K562 (cell line): ENCODE results near the gene PLEKHS1. TPM values are rescaled to one million over a fixed set of nuclear protein-coding genes. Genes with fewer than 3 reads are reported as not detected.

Experiments used
- NR2F6 ChIP-seq: fragments of 450-650 bp; formaldehyde crosslinking; IDR thresholded peaks from 2 replicates; pipeline ENCODE4 v1.4.0; 2020; ENCODE audit warnings: mild to moderate bottlenecking
- POLR2A ChIP-seq: fragments of 450-650 bp; conservative IDR thresholded peaks from 2 replicates; pipeline ENCODE4 v1.6.1; 2016
- polyA plus RNA-seq, 8 experiments: library from polyadenylated mRNA; depleted of rRNA in 4 of 8; stranded (reverse) in 5 of 8; unstranded in 3 of 8; fragments of >200 nt; fragmentation: Nextera tagmentation in 2 of 8; fragmentation: Illumina TruSeq in 1 of 8; extraction: Ambion mirVana in 2 of 8; extraction: Trizol in 1 of 8; gene quantifications; 2 replicates each; pipeline versions ENCODE4 v1.2.1 to v1.2.3, GENCODE V29; 2011 to 2014; ENCODE audit warnings: inconsistent platforms in 1 of 8, missing spikeins in 1 of 8
- total RNA-seq, 7 experiments: library from RNA; depleted of rRNA in 6 of 7; stranded (reverse); fragments of >200 nt in 6 of 7; fragmentation: Illumina TruSeq in 2 of 7; extraction: Trizol in 2 of 7; gene quantifications; 2 replicates each; pipeline versions ENCODE4 v1.2.1 to v1.2.3, GENCODE V29; 2011 to 2021; ENCODE audit warnings: low replicate concordance in 1 of 7
- TF ChIP-seq, protein P1 (sequence below): fragments of 250-450 bp; sonication (Bioruptor Pico); IDR thresholded peaks from 2 replicates; pipeline ENCODE4 v1.5.0; 2021; ENCODE audit warnings: mild to moderate bottlenecking, borderline replicate concordance
- TF ChIP-seq, protein P2 (sequence below), 2 experiments: fragments of 450-650 bp in 1 of 2; sonication (generic) in 1 of 2; formaldehyde crosslinking in 1 of 2; IDR thresholded peaks; 2 replicates each; pipeline versions ENCODE4 v1.7.1 to v1.9.0; 2016 to 2022; ENCODE audit warnings: inconsistent platforms in 1 of 2, mild to moderate bottlenecking in 1 of 2, missing genetic modification reagents in 1 of 2
- TF ChIP-seq, protein P3 (sequence below): fragments of 450-650 bp; IDR thresholded peaks from 2 replicates; pipeline ENCODE4 v1.6.1; 2017; ENCODE audit warnings: mild to moderate bottlenecking, moderate library complexity
- TF ChIP-seq, protein P4 (sequence below): IDR thresholded peaks from 2 replicates; pipeline ENCODE4 v1.6.1; 2016; ENCODE audit warnings: missing genetic modification characterization, missing compliant biosample characterization
- TF ChIP-seq, protein P5 (sequence below): fragments of 250-450 bp; sonication (Bioruptor Pico); IDR thresholded peaks from 2 replicates; pipeline ENCODE4 v1.4.0; 2020; ENCODE audit warnings: mild to moderate bottlenecking, moderate library complexity

PLEKHS1 gene
- total and polyA plus RNA-seq, 9 of the 15 experiments (the other 6 are each of a cell fraction or from before 2014, with no cell fraction given), result not detected

DNA sequence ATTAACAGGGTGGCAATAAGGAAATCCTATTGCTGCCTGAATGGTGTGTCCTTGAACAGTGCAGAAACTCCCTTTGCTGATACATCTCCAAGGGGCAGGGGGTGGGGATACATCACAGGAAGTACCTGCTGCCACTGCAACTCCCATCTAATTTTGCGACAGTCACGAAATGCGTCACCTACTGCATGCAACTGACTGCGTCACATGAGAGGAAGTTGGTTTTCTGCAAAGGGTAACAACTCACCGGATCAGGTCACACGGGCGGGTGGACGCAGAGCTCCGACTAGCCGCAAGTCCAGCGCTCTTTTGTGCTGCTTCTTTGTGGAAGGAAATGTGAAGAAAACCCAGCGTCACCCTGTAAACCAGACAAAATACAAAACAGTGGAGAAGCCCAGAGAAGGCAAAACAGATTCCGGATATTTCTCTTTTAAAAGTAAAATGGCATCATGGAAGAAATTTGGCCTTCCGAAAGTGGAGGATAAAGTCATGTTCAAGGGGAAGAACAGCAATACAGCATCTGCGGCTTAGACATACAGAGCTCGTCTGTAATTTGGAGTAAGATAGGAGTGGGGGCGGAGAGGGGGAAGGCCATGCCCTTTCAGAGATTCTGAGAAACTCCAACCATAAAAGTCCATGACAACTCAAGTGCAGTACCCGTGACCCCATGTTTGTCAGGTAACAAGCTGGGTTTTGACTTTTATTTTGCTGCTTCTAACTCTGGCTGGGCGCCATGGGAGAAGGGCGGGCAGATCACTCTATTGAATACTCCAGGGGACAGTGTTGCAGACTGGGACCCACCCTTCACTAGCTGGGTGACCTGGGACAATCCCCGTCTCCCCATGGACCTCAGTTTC, 32.3 kb upstream of the PLEKHS1 start (continued):
- TF ChIP-seq, protein P1, sequence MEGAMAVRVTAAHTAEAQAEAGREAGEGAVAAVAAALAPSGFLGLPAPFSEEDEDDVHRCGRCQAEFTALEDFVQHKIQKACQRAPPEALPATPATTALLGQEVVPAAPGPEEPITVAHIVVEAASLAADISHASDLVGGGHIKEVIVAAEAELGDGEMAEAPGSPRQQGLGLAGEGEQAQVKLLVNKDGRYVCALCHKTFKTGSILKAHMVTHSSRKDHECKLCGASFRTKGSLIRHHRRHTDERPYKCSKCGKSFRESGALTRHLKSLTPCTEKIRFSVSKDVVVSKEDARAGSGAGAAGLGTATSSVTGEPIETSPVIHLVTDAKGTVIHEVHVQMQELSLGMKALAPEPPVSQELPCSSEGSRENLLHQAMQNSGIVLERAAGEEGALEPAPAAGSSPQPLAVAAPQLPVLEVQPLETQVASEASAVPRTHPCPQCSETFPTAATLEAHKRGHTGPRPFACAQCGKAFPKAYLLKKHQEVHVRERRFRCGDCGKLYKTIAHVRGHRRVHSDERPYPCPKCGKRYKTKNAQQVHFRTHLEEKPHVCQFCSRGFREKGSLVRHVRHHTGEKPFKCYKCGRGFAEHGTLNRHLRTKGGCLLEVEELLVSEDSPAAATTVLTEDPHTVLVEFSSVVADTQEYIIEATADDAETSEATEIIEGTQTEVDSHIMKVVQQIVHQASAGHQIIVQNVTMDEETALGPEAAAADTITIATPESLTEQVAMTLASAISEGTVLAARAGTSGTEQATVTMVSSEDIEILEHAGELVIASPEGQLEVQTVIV, result peak; percentile 93
- TF ChIP-seq NR2F6 (CRISPR knock-in tag) (no peak), POLR2A (peak; percentile 61)
- TF ChIP-seq, protein P2, sequence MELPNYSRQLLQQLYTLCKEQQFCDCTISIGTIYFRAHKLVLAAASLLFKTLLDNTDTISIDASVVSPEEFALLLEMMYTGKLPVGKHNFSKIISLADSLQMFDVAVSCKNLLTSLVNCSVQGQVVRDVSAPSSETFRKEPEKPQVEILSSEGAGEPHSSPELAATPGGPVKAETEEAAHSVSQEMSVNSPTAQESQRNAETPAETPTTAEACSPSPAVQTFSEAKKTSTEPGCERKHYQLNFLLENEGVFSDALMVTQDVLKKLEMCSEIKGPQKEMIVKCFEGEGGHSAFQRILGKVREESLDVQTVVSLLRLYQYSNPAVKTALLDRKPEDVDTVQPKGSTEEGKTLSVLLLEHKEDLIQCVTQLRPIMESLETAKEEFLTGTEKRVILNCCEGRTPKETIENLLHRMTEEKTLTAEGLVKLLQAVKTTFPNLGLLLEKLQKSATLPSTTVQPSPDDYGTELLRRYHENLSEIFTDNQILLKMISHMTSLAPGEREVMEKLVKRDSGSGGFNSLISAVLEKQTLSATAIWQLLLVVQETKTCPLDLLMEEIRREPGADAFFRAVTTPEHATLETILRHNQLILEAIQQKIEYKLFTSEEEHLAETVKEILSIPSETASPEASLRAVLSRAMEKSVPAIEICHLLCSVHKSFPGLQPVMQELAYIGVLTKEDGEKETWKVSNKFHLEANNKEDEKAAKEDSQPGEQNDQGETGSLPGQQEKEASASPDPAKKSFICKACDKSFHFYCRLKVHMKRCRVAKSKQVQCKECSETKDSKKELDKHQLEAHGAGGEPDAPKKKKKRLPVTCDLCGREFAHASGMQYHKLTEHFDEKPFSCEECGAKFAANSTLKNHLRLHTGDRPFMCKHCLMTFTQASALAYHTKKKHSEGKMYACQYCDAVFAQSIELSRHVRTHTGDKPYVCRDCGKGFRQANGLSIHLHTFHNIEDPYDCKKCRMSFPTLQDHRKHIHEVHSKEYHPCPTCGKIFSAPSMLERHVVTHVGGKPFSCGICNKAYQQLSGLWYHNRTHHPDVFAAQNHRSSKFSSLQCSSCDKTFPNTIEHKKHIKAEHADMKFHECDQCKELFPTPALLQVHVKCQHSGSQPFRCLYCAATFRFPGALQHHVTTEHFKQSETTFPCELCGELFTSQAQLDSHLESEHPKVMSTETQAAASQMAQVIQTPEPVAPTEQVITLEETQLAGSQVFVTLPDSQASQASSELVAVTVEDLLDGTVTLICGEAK (IDR thresholded peaks at IDR 0.05), result peak; percentile 75
- TF ChIP-seq, protein P2 (CRISPR knock-in tag; IDR thresholded peaks at IDR 0.05), result no peak
- TF ChIP-seq, protein P3, sequence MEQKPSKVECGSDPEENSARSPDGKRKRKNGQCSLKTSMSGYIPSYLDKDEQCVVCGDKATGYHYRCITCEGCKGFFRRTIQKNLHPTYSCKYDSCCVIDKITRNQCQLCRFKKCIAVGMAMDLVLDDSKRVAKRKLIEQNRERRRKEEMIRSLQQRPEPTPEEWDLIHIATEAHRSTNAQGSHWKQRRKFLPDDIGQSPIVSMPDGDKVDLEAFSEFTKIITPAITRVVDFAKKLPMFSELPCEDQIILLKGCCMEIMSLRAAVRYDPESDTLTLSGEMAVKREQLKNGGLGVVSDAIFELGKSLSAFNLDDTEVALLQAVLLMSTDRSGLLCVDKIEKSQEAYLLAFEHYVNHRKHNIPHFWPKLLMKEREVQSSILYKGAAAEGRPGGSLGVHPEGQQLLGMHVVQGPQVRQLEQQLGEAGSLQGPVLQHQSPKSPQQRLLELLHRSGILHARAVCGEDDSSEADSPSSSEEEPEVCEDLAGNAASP, result no peak
- TF ChIP-seq, protein P4, sequence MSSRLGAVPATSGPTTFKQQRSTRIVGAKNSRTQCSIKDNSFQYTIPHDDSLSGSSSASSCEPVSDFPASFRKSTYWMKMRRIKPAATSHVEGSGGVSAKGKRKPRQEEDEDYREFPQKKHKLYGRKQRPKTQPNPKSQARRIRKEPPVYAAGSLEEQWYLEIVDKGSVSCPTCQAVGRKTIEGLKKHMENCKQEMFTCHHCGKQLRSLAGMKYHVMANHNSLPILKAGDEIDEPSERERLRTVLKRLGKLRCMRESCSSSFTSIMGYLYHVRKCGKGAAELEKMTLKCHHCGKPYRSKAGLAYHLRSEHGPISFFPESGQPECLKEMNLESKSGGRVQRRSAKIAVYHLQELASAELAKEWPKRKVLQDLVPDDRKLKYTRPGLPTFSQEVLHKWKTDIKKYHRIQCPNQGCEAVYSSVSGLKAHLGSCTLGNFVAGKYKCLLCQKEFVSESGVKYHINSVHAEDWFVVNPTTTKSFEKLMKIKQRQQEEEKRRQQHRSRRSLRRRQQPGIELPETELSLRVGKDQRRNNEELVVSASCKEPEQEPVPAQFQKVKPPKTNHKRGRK (tag), result no peak
- TF ChIP-seq, protein P5, sequence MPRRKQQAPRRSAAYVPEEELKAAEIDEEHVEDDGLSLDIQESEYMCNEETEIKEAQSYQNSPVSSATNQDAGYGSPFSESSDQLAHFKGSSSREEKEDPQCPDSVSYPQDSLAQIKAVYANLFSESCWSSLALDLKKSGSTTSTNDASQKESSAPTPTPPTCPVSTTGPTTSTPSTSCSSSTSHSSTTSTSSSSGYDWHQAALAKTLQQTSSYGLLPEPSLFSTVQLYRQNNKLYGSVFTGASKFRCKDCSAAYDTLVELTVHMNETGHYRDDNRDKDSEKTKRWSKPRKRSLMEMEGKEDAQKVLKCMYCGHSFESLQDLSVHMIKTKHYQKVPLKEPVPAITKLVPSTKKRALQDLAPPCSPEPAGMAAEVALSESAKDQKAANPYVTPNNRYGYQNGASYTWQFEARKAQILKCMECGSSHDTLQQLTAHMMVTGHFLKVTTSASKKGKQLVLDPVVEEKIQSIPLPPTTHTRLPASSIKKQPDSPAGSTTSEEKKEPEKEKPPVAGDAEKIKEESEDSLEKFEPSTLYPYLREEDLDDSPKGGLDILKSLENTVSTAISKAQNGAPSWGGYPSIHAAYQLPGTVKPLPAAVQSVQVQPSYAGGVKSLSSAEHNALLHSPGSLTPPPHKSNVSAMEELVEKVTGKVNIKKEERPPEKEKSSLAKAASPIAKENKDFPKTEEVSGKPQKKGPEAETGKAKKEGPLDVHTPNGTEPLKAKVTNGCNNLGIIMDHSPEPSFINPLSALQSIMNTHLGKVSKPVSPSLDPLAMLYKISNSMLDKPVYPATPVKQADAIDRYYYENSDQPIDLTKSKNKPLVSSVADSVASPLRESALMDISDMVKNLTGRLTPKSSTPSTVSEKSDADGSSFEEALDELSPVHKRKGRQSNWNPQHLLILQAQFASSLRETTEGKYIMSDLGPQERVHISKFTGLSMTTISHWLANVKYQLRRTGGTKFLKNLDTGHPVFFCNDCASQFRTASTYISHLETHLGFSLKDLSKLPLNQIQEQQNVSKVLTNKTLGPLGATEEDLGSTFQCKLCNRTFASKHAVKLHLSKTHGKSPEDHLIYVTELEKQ, result no peak
